Fibroblast of pulmonary artery (primary cell): ENCODE data around the gene CCDC6.
A peak's percentile ranks its signal among the peaks of the same experiment; 100 is the strongest.

Experiments
- DNase-seq: peaks from one replicate; pipeline ENCODE4 v3.0.0-alpha.2; 2010; ENCODE audit warnings: low read depth
- H3K4me3 ChIP-seq: replicated peaks from 2 replicates; pipeline ENCODE4 v1.5.1; 2011; ENCODE audit warnings: low read depth, mild to moderate bottlenecking, control low read depth, low read length, moderate library complexity
- TF ChIP-seq, protein P1 (sequence below): IDR thresholded peaks from 2 replicates; pipeline ENCODE4 v1.5.1; 2011; ENCODE audit warnings: mild to moderate bottlenecking, control low read depth, low read length, inconsistent platforms; ENCODE audit errors: missing control alignments

The CCDC6 gene

DNA sequence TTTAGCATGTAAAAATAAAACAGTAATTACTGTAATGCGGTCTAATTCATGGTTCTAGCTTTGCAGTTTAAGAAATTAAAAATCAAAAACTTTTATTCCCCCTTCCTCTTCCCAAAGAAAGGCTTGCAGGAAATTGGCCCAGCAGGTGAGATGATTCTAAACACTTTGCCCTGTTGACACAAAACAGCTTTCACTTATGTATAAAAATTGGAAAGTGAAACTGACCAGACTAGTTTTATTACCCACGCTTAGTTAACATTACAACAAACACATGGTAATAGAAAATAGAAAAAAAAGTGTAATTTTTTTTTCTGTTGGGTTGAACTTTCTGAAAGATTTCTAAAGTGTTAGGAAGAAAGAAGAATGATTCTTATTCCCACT lies 1.2 kb upstream of the CCDC6 start:
- TF ChIP-seq, protein P1, sequence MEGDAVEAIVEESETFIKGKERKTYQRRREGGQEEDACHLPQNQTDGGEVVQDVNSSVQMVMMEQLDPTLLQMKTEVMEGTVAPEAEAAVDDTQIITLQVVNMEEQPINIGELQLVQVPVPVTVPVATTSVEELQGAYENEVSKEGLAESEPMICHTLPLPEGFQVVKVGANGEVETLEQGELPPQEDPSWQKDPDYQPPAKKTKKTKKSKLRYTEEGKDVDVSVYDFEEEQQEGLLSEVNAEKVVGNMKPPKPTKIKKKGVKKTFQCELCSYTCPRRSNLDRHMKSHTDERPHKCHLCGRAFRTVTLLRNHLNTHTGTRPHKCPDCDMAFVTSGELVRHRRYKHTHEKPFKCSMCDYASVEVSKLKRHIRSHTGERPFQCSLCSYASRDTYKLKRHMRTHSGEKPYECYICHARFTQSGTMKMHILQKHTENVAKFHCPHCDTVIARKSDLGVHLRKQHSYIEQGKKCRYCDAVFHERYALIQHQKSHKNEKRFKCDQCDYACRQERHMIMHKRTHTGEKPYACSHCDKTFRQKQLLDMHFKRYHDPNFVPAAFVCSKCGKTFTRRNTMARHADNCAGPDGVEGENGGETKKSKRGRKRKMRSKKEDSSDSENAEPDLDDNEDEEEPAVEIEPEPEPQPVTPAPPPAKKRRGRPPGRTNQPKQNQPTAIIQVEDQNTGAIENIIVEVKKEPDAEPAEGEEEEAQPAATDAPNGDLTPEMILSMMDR, result no peak
- DNase-seq, result no peak

DNA sequence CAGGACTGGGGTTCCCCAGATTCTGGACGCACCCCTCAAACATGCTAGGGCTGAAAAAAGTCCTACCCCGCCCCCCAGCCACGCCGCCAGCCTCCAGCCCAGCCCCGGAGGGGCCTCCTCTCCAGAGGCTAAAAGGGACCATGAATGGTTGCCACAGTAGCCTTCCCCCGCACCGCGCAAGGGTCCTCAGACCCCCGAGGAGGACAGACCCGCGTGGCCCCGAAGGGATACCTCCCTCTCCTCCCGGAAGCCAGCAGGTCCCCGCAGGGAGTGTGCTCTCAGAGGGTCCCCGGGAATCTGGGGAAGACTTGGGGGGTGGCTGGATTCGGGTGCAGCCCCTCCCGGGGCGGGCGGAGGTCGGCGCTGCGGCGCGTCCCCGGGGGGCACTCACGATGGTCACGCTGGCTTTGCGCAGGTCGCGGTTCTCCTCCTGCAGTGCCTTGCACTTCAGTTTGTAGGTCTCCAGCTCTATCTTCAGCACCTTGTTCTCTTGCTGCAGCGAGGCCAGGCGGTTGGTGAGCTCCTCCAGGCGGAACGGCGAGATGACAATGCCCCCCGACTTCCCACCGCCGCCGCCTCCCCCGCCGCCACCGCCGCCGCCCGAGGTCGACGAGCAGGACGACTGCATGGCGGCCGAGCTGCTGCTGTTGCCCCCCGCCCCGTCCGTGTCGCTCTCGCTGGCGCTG lies 482 bp downstream of the CCDC6 start:
- H3K4me3 ChIP-seq, result peak overlapping the region; percentile 96
- no peak for DNase-seq
- TF ChIP-seq, protein P1, result no peak

More for the DNA sequence above, 1.2 kb upstream of the CCDC6 start:
- H3K4me3 ChIP-seq, result peak overlapping the region; percentile 96

DNA sequence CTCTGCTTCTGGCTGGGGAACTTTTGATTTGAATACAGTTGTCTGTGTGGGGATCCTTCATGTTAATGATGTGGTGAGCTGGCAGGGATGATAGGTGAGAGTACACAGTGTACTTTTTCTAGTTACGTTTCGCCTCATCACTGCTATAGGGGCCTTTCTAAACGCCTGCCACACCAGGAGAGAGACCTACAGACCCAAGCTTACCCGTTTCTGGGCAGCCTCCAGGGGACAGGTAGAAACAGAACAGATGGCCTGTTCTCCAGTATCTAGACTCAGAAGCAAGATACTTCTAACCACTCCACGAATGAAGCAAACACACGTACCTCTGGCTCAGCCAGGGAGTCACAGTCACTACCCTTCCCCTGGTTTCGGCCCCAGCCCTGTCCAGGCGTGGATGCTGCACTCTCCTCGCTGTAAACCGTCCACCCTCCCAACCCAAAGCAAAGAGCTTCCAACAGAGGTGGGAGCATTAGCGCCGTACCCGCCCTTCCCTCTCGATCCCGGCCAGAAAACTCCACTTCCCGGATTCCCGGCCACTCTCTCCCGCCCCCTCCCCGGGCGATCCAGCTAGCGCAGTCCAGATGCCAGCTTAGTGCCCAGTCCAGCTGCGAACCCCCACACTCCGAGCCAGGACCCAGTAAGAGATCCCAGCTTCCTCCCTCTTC lies 1.2 kb downstream of the CCDC6 start:
- peak; percentile 23 for DNase-seq
- H3K4me3 ChIP-seq, result peak overlapping the region; percentile 96
- TF ChIP-seq, protein P1, result no peak

DNA sequence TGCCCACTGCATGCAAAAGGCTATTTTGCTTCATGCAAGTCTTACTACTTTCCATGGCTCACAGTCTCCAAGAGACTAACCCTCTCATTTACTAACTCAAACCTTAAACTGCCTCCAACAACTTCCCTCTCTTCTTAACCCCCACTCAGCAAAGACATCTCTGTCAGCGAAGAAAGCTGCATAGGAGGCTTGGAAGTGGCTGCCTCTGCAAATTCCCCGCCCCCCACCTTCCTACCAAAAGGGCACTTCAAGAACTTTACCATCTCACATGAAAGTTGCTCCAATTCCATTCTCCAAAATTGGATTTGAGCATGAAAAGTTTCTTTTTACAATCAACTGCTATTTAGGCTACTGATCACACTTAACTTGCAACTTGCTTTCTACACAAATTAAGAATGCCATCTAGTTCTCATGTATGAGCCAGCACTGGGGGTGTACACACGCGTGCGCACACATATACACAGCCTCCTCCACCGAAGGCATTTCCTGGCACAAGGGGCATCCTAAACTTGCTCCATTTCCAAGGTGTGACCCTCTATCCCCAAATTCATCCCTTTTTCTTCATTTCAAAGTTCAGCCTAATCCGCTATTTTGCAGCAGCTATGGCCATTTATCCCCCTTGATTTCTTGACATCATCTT lies 1.8 kb downstream of the CCDC6 start:
- DNase-seq, result no peak
- TF ChIP-seq, protein P1, result no peak
- peak overlapping the region; percentile 96 for H3K4me3 ChIP-seq

DNA sequence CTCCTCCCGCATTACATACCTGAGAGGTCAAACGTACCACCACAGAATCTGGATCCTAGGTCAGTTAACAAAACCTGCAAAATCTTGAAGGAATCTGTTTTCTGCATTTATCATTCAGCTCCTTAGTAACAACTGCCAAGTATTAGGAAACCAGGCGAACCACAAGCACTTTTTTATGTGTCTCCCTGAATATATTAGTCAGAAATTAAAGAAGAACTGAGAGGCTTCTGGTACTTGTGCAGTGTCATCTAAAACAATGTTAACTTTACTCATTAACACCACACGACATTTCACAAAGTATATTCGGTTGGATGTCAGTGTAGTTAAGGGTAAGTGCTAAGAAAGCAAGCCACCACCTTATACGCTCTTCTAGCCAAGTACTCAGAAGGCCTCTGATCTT lies 2.5 kb downstream of the CCDC6 start:
- peak; percentile 38 for DNase-seq
- TF ChIP-seq, protein P1, result no peak
- peak overlapping the region; percentile 96 for H3K4me3 ChIP-seq

DNA sequence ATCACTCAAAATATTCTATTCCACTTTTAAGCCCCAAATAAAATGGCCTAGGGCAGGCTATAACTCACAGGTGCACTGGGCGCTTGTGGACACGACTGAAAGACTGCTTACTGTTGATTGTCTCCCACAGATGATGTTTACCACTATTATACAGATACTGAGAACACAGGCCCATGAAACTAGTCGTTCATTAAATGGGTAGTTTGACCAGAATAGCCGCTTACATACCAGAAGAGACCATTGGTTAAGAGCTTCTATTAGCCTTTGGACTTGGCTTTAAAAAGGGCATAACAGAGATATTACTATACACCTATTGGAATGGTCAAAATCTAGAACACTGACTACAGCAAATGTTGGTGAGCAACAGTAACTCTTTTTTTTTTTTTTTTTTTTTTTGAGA lies 4.3 kb downstream of the CCDC6 start:
- no peak for DNase-seq
- no peak overlapping the region for H3K4me3 ChIP-seq
- TF ChIP-seq, protein P1, result no peak
